ENCODE results near the gene ASB10.

Gene ASB10

GRCh38 chr7:151133986-151134742, 52.9 kb downstream of the ASB10 start:
- TF ChIP-seq EZH2phosphoT487 (IDR thresholded peaks at IDR 0.05; ENCODE audit: low read depth) = no peak
- Histone ChIP-seq H3K9me3 (ENCODE audit: insufficient read depth, low read length) (no peaks in the 10 kb centered on the region), H3K4me3 (ENCODE audit: low read length) (no peak overlapping the region), H4K20me1 (ENCODE audit: insufficient read depth, low read length) (no peaks in the 10 kb centered on the region), H3K4me1 (ENCODE audit: low read length) (no peaks in the 10 kb centered on the region), H3K79me2 (ENCODE audit: low read length) (no peaks in the 10 kb centered on the region), H3K9ac (ENCODE audit: low read length) (no peak overlapping the region), H3K27me3 (ENCODE audit: low read depth, low read length) (no peaks in the 10 kb centered on the region), H3K27ac (ENCODE audit: low read length) (no peak overlapping the region), H2AFZ (ENCODE audit: low read depth, low read length) (no peak overlapping the region), H3K4me2 (ENCODE audit: low read length) (no peak overlapping the region), H3K36me3 (replicated peaks; ENCODE audit: low read depth, low read length) (no peaks in the 10 kb centered on the region)

- Histone ChIP-seq H3K27ac (ENCODE audit: low read length) (no peak overlapping the region), H3K9ac (ENCODE audit: low read length) (no peak overlapping the region), H3K9me3 (ENCODE audit: insufficient read depth, low read length) (no peaks in the 10 kb centered on the region), H3K79me2 (ENCODE audit: low read length) (no peaks in the 10 kb centered on the region), H3K4me3 (ENCODE audit: low read length) (no peak overlapping the region), H4K20me1 (ENCODE audit: insufficient read depth, low read length) (no peaks in the 10 kb centered on the region), H3K36me3 (replicated peaks; ENCODE audit: low read depth, low read length) (no peaks in the 10 kb centered on the region), H3K4me1 (ENCODE audit: low read length) (no peaks in the 10 kb centered on the region), H3K27me3 (ENCODE audit: low read depth, low read length) (no peaks in the 10 kb centered on the region), H2AFZ (ENCODE audit: low read depth, low read length) (no peak overlapping the region), H3K4me2 (ENCODE audit: low read length) (no peak overlapping the region)
- TF ChIP-seq EZH2phosphoT487 (IDR thresholded peaks at IDR 0.05; ENCODE audit: low read depth) (no peak), CTCF (IDR thresholded peaks at IDR 0.05; ENCODE audit: low read depth, low read length) (no peak)
Measured at GRCh38 chr7:151133266-151133985, 53.6 kb downstream of the ASB10 start.

- H3K36me3 ChIP-seq (replicated peaks; ENCODE audit: low read depth, low read length) = no peaks in the 10 kb centered on the region
- no peaks in the 10 kb centered on the region for H3K9me3 ChIP-seq (ENCODE audit: insufficient read depth, low read length)
- no peaks in the 10 kb centered on the region for H3K4me1 ChIP-seq (ENCODE audit: low read length)
- no peak overlapping the region for H2AFZ ChIP-seq (ENCODE audit: low read depth, low read length)
- no peaks in the 10 kb centered on the region for H3K27me3 ChIP-seq (ENCODE audit: low read depth, low read length)
- H3K4me3 ChIP-seq (ENCODE audit: low read length) = no peak overlapping the region
- H3K9ac ChIP-seq (ENCODE audit: low read length) = no peak overlapping the region
- H3K79me2 ChIP-seq (ENCODE audit: low read length) = no peaks in the 10 kb centered on the region
- TF ChIP-seq EZH2phosphoT487 (IDR thresholded peaks at IDR 0.05; ENCODE audit: low read depth) (no peak), CTCF (IDR thresholded peaks at IDR 0.05; ENCODE audit: low read depth, low read length) (no peak)
- H3K4me2 ChIP-seq (ENCODE audit: low read length) = no peak overlapping the region
- no peak overlapping the region for H3K27ac ChIP-seq (ENCODE audit: low read length)
- H4K20me1 ChIP-seq (ENCODE audit: insufficient read depth, low read length) = no peaks in the 10 kb centered on the region; the same call in 1 of the 2 replicates
Measured at GRCh38 chr7:151132461-151133205, 54.4 kb downstream of the ASB10 start.

- no peak overlapping the region for H3K4me3 ChIP-seq (ENCODE audit: low read length)
- TF ChIP-seq EZH2phosphoT487 (IDR thresholded peaks at IDR 0.05; ENCODE audit: low read depth) = no peak
- TF ChIP-seq CTCF (IDR thresholded peaks at IDR 0.05; ENCODE audit: low read depth, low read length) = no peak
- H4K20me1 ChIP-seq (ENCODE audit: insufficient read depth, low read length) = peaks cover 4% of the 10 kb centered on the region; the same call in 1 of the 2 replicates
- no peaks in the 10 kb centered on the region for H3K27me3 ChIP-seq (ENCODE audit: low read depth, low read length)
- H3K9ac ChIP-seq (ENCODE audit: low read length) = no peak overlapping the region
- no peak overlapping the region for H3K27ac ChIP-seq (ENCODE audit: low read length)
- H3K4me1 ChIP-seq (ENCODE audit: low read length) = no peaks in the 10 kb centered on the region
- H2AFZ ChIP-seq (ENCODE audit: low read depth, low read length) = no peak overlapping the region
- H3K9me3 ChIP-seq (ENCODE audit: insufficient read depth, low read length) = no peaks in the 10 kb centered on the region
- no peaks in the 10 kb centered on the region for H3K36me3 ChIP-seq (replicated peaks; ENCODE audit: low read depth, low read length)
- H3K4me2 ChIP-seq (ENCODE audit: low read length) = no peak overlapping the region
- no peaks in the 10 kb centered on the region for H3K79me2 ChIP-seq (ENCODE audit: low read length)
Measured at GRCh38 chr7:151131592-151132293, 55.3 kb downstream of the ASB10 start.

Data from OCI-LY3 (cell line).